Stimulated activated CD4-positive, alpha-beta T cell treated with anti-CD3 and anti-CD28 coated beads, Interleukin-2, amount 100 ng/mL, for 48 hours (primary cell): ENCODE results near the gene MPDZ.

Experiments used
- DNase-seq, 2 donors: peaks; one replicate each; pipeline ENCODE4 v3.0.0-alpha.2; 2020

MPDZ gene

DNA sequence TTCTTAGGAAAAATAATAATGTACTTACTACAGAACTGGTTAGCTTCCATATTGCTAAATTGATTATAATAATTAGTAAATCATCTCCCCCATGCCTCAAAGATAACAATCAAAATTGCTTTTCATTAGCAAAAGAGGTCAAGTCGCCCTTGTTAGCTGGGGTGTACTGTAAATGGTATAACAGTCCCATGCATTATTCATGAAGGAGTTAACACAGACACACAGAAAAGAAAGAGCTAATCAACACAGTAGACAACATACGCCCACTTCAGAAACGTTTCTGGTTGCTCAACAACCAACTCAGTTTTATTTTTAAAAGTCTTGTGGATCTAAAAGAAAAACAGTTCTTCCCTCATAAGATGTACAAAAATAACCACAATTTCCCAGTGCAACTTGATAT lies 100.2 kb downstream of the MPDZ start:
- no peak for DNase-seq

DNA sequence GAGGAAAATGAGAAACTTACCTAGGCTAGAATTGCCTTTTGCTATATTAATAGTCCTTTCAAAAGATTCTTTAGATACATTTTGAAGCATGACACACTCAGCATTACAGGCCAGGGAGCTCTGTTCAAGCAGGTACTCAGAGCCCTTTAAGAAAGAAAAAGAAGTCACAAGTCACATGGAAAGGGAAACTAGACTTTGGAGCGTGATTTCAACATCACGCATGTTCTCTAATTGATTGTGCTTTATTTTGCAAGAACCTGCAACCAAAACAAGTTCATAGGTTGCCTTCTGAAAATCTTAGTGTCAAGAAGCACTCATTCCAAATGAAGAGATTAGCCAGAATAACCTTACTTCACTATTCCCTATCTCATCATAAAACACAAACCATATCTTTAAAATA lies 103.8 kb downstream of the MPDZ start:
- no peak for DNase-seq

DNA sequence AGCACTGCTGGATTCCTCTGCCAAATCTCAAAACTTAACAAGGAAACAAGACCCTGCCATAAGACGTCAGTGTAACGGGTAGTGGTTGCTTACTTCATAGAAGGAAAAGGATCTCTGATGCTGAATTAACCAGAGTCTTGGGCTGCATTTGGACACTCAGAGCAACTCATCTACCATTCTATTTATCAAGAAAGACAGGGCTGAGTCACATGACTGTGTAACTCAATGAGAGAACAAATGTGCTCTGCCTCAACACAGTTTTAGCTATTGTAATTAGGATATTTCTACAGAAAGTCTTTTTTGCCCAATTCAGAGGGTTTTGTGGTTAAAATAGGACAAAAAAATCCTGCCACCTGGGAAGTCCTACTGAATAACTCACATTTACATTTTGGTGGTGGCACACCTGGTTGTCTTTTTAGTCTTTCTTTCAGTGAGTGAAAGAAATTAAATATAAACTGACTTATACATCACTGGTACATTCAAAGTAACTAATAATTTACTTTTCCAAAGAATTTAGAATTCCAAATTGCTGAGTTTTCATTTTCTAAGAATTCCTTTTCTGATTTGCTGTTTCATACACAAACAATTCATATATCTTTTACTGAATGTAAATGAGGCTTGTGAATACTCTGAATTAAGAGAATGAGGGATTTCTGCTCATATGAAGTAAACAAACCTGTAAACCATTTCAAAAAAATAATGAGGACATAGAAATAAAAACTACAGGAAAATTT lies 104.4 kb downstream of the MPDZ start:
- no peak for DNase-seq

DNA sequence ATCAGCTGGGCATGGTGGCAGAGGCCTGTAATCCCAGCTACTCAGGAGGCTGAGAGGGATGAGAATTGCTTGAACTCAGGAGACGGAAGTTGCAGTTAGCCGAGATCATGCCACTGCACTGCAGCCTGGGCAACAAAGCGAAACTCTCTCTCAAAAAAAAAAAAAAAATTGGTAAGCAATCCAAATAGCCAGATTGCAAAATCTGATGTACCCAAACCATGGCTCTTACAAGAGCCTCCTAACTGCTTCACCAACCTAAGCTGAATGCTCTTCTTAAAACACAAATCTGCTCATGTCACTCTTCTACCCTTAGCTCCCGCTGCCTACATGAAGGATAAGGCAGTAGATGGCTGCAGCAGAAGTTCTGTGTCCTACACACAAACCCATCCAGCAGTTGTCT lies 105.9 kb downstream of the MPDZ start:
- no peak for DNase-seq

DNA sequence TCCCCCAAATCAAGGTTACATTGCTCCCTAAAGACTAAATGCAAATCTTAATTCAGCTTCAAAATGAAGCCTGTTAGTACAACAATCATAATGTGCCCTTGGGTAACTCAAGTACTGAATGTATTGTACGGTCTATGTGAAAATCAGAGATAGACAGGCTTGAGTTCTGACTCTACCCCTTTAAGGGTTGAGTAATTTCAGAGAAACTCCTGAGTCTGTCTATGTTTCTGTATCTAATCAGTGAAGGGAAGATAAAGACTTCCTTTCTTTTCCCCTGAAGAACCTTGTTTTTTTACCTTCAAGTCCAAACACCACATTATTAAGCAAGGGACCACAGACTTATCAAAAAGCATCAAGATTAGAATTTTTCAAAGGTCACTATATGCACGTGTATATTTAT lies 108.2 kb downstream of the MPDZ start:
- DNase-seq = no peak

DNA sequence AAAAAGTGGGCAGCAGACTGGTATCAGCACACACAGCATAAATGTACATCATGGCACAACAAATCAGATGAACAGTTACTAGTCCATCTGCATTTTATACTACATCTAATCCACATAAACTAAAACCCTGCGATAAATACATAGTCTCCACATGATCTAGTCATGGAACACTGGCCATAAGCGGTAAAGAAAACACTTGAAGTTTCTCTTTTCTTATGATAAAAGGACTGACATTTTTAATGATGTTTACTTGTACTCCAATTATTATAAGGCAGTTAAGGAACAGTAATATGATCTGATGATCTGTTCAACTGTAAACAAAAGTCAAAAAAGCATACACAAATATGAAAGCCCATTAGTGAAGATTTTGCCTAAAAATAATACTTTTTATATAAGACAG lies 112.5 kb downstream of the MPDZ start:
- DNase-seq = no peak

DNA sequence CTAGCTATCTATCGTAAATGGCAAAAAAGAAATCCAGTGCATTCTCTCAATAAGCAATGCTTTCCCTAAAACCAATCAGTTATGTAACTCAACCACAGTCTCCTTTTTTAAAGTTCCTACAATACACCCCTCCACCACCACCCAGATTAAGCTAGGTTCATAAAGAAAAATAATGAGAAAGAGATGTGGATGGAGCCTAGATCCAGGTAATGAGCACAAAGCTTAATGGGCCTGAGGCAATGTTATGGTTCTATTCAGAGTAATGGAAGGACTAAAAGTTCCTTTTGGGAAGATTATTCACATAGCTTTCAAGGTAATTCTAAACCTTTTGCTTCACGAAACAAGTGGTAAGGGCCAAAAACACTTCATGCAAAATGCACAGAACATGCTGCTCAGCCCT lies 113.5 kb downstream of the MPDZ start:
- DNase-seq = no peak

DNA sequence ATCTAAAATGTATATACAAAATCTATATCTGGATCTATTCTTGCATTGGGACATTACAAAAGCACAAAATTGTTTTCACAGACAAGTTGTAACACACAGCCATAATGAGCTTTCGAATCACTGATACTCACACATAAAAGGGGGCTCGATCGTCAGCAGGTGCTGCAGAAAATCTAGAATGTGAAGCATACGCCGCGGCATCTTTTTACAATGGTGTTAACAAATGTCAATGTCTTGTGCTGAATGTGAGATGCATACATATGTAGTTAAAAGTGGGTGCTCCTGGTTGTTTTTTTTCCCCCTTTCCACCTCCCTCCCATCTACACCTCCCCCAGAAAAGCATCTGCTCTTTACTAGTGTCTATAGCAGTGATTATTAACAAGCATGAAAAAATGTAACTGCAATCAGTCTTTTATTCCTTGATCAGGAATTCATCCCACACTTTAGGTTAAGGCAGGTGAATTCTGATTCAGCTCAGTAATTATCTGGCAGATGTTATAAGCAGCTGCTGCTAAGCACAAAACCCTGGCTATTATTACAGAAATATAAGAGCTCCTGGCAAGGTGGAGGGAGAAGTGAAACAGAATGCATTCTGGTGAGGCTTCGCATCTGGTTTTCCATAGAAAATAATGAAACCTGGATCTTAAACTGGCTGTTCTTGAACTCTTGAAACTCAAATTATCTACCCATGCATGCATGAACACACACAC lies 114.1 kb downstream of the MPDZ start:
- no peak for DNase-seq

DNA sequence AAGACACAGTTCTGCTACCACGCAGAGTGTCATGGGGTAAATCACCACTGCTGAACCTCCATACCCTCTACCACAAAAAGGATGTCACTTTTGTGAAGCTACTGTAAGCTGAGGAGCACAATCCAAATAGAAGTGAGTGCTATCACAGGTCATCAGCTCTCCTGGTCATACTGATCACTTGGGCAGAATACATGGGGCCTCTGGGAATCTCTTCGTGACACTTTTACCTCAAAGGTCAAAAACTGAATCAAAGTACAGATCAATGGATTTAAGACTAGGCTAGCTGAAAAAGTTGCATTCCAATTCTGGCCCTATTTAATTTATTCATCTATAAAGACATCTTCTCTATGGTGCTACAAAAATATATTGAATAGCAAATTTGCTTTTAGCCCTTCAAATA lies 115.5 kb downstream of the MPDZ start:
- DNase-seq = no peak

DNA sequence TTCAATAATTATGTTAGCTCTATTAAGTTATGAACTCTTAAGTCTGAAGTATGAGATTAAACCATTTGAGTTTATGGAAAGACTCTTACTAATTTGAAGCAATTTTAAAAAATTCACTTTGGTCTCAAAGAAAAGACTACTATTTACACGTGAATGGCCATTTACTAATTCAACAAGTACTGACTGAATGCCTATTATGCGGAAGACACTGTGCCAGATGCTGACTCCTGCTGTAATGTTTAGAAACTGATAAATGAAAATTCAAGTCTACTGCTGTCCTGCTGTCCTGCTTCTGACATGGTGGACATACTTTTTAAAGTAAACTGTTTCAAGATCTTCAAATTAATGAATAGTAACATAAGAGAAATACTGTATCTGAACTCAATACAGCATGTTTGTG lies 116.2 kb downstream of the MPDZ start:
- DNase-seq = no peak

DNA sequence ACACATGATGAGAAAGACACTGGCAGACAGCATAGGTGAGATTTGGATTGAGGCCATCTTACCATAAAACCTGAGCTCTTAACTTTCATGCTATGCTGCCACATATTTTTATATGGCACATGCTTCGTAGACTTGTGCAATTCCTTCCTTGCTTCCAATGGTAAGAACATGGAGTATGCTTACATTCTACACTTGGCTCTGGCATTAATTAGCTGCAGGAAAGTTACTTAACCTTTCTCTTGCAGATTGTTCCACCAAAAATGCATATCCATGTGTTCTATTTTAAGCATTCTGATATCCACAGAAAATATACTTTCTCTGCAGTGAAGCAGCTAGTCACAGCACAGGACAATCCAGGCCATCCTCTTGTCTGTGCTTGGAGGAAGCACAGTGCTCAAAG lies 119.4 kb downstream of the MPDZ start:
- DNase-seq = no peak

DNA sequence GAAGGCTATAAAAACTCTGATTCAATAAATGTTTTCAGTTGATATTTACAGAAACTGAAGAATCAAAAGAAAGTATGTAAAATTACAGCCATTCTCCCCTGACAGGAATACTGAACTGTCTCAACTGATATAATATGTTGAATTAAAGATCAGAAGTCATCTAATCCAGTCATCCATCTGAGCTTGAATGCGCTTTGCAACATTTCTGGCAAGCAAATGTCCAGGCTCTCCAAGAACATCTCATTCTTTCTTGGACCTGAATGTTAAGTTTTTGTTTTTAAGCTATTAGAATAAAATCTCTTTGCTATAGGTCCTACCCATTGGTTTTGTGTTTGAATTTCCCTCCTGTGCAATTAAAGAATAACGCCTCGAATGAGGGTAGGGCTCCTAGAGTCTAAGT lies 120.5 kb downstream of the MPDZ start:
- DNase-seq = no peak

DNA sequence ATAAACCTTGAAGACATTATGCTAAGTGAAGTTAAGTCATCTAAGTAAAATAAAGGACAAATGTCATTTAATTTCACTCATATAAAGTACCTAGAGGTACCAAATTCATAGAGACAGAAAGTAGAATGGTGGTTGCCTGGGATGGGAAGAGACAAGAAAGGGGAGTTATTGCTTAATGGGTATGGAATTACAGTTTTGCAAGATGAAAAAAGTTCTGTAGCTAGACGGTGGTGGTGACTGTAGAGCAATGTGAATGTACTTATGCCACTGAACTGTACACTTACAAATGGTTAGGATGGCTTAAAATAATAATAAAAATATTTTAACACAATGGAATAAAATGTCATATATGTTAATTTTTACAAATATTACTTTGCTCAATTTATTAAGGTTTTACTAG lies 128.0 kb downstream of the MPDZ start:
- no peak for DNase-seq

DNA sequence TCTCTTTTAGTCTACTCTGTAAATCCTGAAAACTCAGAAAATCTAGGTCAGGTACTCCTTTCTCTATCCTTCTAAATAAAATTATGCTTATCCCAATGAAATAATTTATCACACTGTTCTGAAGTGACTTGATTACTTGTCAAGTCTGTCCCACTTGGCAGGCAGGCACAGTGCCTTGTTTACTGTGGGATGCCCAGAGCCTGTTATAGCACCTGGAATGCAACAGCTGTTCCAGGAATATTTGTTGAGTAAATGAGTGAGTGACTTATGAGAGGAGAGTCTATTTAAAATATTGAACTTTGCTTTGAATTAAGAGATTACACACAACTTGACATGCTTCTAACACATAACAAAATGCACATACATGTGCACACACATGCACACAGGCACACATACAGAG lies 130.0 kb downstream of the MPDZ start:
- no peak for DNase-seq

DNA sequence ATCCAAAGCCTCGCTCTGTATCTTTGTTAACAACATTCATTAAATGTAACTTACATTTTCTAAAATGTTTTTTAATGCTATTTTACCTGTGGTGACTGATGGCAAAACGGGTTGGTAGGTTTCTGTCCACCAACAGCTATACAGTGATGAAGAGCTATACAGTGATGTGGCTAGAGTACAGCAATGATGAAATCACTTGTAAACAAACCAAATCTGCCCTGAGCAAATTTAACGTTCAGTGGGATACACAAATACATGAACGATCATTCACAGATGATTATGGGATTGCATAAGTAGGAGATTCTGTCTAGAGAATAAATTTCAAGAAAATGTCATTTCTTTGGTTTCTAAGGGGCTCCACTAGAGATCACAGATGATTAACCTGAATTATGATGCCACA lies 132.7 kb downstream of the MPDZ start:
- no peak for DNase-seq

DNA sequence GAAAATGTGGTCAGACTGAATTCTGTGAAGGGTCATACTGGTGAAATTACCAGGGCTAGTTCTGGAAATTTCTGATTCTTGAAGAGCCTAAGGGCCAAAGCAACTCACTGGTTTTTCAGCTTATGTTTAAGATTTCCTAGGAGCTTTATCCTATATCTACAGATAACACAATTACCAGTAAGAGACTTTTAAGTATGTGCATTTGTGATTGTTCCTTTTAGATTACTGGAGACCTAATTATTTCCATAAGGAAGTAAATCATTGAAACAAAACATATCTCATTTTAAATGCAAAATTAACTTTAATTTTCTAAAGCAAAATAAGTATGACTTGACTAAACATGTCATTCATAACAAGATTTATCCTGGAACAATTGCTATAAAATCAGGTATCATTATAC lies 134.2 kb downstream of the MPDZ start:
- no peak for DNase-seq

DNA sequence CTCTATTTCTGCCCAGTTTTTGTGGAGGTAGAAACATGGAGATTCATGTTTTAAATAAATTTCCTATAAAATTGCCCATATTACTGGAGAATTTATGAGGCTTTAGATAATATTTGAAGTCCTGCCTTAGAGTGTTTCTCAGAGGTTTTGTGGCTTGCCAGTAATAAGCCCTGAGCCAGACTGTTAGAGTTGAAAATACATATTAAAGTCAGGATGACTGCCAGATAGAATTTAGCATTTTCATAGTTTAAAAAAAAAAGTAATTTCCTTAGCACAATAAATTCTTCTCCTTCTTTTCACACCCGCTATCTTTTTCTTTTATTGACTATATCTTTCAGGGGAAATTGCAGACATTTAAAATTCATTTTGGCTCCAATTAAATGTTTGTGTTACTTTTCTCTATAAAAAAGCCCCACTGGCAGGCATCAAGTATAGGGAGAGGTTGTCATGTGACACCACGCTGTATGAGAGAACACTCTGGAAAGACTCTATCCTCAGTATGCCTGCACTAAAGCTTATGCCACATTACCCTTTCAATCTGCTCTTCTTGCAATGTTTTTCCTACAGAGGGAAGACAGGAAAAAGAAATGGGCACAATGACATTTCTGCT lies 135.2 kb downstream of the MPDZ start:
- no peak for DNase-seq

DNA sequence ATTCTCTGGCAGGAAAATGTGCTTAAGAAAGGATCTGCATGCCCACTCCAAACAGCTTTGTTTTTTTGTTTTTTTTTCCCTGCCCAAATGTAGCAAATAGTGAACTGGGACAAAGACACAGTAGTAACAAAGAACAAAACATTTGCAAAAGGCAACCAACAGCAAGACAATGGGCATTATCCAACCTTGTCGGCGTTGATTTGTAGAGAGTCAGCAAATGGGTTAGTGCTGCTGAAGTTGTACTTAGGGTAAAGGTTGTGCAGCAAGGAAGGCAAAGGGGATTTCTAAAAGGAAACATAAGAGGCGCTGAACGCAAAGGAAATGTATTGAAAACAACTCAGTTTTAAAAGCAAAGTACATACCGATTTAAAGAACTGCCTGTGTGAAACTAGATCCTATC lies 136.2 kb downstream of the MPDZ start:
- DNase-seq = no peak

DNA sequence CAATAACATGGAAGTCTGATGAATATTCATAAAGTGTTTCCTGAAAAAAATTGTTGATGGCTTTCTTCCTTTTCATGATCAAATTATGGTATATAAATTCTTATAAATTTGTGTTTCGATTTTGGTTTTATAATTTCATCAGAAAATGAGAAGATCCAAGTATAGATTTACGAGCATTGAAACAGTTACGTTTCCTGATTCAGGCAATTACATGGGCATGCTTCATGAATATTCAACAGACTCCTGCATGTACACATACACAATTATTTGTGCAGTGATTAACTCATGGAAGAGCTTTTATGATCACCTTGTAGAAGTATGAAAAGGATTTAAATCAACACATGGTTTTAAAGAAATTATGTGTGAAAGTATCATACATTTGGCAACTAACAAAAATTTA lies 136.7 kb downstream of the MPDZ start:
- DNase-seq = no peak

DNA sequence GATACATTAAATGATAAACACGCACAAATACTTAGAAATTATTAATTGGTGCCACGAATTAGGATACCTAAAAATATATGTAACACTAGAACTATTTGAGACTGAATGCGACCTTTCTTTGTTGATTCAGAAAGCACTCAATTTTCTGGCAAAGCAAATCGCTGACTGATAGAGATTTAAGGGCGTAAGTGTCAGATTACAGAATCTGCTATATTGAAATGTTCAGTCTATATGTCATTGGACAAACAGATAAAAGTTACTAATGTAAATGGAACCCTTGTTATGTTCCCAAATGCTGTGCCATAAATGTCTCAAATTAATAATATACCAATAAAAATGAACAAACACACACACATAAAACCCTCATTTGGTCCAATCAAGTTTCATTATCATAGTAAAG lies 137.9 kb downstream of the MPDZ start:
- no peak for DNase-seq

DNA sequence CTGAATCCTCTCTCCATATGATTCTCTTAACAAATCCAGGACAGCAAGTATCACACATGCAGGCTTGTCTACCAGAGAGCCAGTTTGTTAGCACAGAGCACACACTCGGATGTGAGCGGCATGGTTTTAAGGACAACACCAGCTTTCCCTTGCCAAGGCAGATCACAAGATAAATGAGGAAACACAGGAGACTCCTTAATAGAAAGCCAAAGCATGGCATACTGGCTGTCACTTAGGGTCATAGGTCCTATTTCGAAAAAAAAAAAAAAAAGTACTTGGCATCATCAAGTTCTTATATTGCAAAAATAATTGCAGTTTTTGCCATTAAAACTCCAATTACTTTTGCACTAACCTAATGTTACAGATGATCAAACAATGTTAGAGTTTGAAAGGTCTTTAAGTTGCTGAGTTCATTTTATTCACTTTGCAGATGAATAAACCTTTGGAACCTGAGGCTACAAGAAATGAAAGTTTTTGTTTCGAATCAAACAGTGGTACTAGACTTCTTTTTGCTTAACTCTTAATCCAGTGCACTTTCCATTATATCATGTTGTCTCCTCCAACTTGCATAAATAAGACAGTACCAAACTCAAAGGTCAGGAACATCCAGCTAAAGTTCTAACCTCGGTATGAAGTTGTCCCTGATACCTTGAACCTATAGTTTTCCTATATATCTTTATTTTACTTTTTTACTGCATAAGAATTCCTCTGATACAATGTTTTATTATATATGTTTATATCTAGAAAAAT lies 138.5 kb downstream of the MPDZ start:
- DNase-seq = no peak

DNA sequence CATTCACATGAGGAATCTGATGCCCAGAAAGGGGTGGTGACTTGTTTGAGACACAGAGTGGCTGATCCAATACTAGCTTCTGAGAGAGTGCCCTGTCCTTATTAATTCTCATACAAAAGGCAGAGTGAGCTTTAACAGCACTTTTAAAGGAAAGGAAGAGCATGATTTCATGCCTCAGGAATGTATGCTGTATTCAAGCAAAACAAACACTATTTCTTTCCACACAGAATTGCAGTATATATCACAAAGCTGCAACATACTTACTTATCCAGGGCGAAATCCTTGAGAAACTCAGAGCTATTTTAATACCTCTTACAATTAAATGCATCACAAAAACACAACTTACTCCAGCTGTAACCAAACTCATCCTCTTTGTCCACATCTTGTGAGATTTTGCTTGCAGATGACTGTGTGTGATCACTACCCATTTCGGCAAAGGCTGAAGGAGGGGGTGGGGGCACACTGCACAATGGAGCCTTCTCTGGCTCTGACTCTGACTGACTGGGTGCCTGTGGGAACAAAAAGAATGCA lies 139.8 kb downstream of the MPDZ start:
- no peak for DNase-seq

DNA sequence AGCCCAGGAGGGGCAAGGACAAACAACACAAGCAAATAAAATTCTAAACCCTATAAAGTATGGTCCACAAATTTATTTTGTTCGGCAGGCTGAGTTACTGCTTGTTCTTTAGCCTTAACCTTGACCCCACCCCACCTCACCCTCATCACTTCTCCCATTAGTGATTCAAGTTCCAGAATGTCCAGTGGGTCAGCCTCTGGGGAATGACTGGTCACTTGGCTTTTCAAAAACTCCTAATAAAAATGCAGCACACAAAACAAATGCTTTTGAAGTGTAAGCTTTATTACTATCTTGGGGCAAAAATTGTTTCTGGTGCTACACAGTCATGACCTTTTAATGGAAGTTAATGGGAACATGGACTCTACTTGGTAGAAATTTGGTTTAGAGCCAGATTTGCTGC lies 142.1 kb downstream of the MPDZ start:
- DNase-seq = no peak

DNA sequence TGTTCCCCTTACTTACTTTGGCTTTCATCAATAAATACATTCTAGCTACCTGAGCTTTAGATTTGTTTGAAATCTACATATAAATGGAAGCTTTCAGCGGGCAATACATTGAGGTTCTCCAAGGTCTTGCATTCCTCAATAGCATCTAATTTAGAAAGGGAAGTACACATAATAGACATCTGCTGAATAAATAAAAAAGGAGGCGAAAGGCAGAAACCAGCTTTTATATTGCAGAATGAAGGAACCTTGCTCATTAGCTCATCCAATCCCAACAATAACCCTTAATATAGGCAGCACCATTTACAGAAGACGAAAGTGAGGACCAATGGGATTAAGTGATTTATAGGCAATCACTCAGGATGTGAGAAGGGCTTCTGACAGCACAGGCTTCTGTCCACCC lies 147.5 kb downstream of the MPDZ start:
- no peak for DNase-seq
